Naive B cell (primary cell): ENCODE results near the gene RBM3. TPM values are rescaled to one million over a fixed set of nuclear protein-coding genes. Genes with fewer than 3 reads are reported as not detected.
A peak's percentile ranks its signal among the peaks of the same experiment; 100 is the strongest.

Experiments used
- ATAC-seq, 2 donors: fragments of 150-1000 bp; cut with Tn5 transposase; 2 replicates each; pipeline ENCODE4 v1.10.0; 2021; ENCODE audit warnings: low read depth in 2 of 2, mild to moderate bottlenecking in 2 of 2, moderate library complexity in 2 of 2
- DNase-seq: peaks from one replicate; pipeline ENCODE4 v3.0.0; 2022
- H3K27ac Mint-ChIP-seq, 6 donors: one replicate each; pipeline ENCODE4 v1.8.0; 2020 to 2022; ENCODE audit warnings: mild to moderate bottlenecking in 6 of 6, mixed read lengths in 6 of 6, moderate library complexity in 5 of 6, inconsistent platforms in 2 of 6
- H3K27me3 Mint-ChIP-seq, 3 donors: one replicate each; pipeline ENCODE4 v1.8.0; 2021 to 2022; ENCODE audit warnings: mixed read lengths in 3 of 3, mild to moderate bottlenecking in 1 of 3
- H3K36me3 Mint-ChIP-seq, 2 donors: one replicate each; pipeline ENCODE4 v1.8.0; 2020 to 2022; ENCODE audit warnings: mixed read lengths in 2 of 2, inconsistent platforms in 1 of 2, mild to moderate bottlenecking in 1 of 2
- H3K4me1 Mint-ChIP-seq, 3 donors: one replicate each; pipeline ENCODE4 v1.8.0; 2020 to 2022; ENCODE audit warnings: mixed read lengths in 3 of 3, inconsistent platforms in 1 of 3, mild to moderate bottlenecking in 1 of 3, moderate library complexity in 1 of 3
- H3K4me3 Mint-ChIP-seq, 8 donors: one replicate each; pipeline ENCODE4 v1.8.0; 2020 to 2022; ENCODE audit warnings: mild to moderate bottlenecking in 8 of 8, mixed read lengths in 8 of 8, moderate library complexity in 8 of 8, inconsistent platforms in 2 of 8
- H3K9me3 Mint-ChIP-seq, 7 donors: one replicate each; pipeline ENCODE4 v1.8.0; 2020 to 2022; ENCODE audit warnings: mixed read lengths in 7 of 7, mild to moderate bottlenecking in 5 of 7, inconsistent platforms in 2 of 7, moderate library complexity in 1 of 7
- polyA plus RNA-seq, 6 donors: library from polyadenylated mRNA; unstranded; fragments of 300-500 nt; fragmentation: Illumina TruSeq; gene quantifications; one replicate each; pipeline ENCODE4 v1.2.3, GENCODE V29; 2021; ENCODE audit warnings: low read depth in 6 of 6

Gene RBM3
- polyA plus RNA-seq, 6 donors from 2014 or later, result 231 to 340 (median 264) TPM

DNA sequence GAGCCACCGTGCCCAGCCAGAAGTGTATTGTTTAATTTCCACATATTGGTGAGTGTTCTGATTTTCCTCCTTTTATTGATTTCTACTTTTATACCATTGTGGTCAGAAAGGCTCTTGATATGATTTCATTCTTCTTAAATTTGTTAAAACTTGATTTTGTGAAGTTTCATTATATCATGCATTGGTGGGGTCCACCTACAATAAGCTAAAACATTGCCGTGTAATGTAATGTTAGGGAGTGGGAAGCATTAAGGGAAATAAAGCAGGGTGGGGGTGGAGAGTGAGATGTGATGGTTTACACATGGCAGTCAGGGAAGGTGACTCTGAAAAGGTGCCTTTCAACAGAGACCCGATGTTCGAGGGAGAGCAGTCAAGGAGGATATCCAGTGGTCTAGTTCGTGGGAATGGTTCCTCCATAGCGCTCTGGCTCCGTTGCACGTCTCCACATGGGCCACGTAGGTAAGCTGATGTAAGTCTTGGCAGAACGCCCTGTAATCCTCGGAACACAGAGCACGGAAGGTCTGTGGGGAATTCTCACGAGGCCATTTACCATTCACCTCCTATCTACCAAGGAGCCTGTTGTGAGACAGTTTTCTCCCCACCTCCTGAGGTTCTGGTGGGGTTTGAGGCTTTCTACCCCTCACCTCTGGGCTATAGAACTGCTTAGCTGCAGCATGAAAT lies 15.3 kb downstream of the RBM3 start:
- Mint-ChIP-seq H3K36me3 (no peaks in the 10 kb centered on the region), H3K4me3 (no peak overlapping the region), H3K27me3 (peaks cover 0 to 3% (median 0%) of the 10 kb centered on the region in 3 donors), H3K9me3 (peaks cover 0 to 2% (median 0%) of the 10 kb centered on the region in 7 donors), H3K4me1 (no peaks in the 10 kb centered on the region), H3K27ac (no peak overlapping the region)
- no peak for DNase-seq
- ATAC-seq, result no peak

- DNase-seq, result no peak
- ATAC-seq, result no peak
- peaks cover 0 to 3% (median 0%) of the 10 kb centered on the region in 3 donors for H3K27me3 Mint-ChIP-seq
- peak overlapping the region in 1 of 6 donors; percentile 60 for H3K27ac Mint-ChIP-seq
- H3K36me3 Mint-ChIP-seq, result no peaks in the 10 kb centered on the region
- H3K4me1 Mint-ChIP-seq, result no peaks in the 10 kb centered on the region
- no peak overlapping the region for H3K4me3 Mint-ChIP-seq
- peaks cover 0 to 2% (median 0%) of the 10 kb centered on the region in 7 donors for H3K9me3 Mint-ChIP-seq
These were observed 16.2 kb downstream of the RBM3 start for GRCh38 chrX:48590203-48591103.

DNA sequence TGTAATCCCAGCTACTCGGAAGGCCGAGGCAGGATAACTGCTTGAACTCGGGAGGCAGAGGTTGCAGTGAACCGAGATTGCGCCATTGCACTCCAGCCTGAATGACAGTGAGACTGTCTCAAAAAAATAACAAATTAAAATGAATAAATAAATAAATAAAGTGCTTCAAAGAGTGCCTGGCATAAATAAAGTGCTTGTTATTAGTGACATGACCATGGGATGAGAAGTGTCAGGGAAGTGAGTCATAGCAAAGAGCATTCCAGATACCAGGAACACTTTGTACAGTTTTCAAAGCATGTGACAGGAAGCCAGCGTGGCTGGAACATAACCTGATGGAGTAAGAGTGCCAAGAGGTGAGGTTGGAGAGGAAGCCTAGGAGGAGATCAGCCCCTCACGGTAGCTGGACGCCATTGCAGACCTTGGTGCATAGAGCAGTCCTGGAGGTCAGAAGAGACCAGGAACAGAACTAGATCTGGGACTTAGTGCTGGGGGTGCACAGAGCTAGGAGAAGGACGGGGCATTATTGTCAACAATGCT lies 17.0 kb downstream of the RBM3 start:
- Mint-ChIP-seq H3K4me3 (peak overlapping the region in 1 of 8 donors; percentile 30), H3K9me3 (no peaks in the 10 kb centered on the region), H3K27me3 (peaks cover 0 to 3% (median 0%) of the 10 kb centered on the region in 3 donors), H3K27ac (no peak overlapping the region), H3K36me3 (no peaks in the 10 kb centered on the region), H3K4me1 (no peaks in the 10 kb centered on the region)
- ATAC-seq (no peak), DNase-seq (no peak)

DNA sequence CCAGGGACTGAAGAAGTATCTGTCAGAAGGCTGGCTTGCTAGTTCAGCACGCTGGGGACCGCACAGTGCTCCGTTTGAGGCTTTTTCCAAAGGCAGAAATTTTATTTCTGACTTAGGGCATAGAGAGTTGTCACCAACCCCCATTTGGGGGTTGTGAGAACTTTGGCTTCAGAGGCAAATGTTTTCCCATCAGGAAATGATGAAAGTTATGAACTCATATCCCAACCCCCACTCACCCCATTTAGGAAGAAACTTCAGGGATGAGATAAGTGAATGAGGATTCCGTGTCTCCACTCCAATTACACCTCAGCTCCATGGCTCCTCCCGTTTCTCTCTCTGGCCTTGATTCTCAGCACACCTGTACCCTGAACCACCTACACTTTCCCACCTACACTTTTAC lies 18.7 kb downstream of the RBM3 start:
- peaks cover 0 to 9% of the 10 kb centered on the region in 2 donors for H3K36me3 Mint-ChIP-seq
- ATAC-seq (no peak), DNase-seq (no peak)
- H3K9me3 Mint-ChIP-seq, result peaks cover 0 to 6% (median 0%) of the 10 kb centered on the region in 7 donors
- no peak overlapping the region for H3K27ac Mint-ChIP-seq
- H3K4me1 Mint-ChIP-seq, result peaks cover 8 to 10% (median 9%) of the 10 kb centered on the region in 3 donors
- peaks cover 0 to 3% (median 0%) of the 10 kb centered on the region in 3 donors for H3K27me3 Mint-ChIP-seq
- H3K4me3 Mint-ChIP-seq, result no peak overlapping the region

DNA sequence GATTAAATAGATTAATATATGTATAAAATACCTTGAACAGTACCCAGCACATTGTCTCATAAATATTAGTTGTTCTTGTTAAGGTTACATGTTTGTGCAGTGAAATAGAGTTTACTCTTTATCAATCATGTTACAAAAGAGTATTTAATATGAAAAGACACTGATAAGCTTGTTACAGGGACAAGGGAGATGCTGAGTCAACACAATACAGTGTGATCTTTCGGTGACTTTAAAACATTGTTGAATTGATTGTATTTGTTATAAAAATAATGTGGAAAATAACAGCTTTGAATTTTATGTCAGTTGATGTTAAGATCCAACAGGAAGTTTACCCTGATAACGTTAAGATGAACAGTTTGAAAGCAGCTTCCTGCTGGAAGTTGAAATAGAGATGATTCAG lies 21.6 kb downstream of the RBM3 start:
- H3K9me3 Mint-ChIP-seq, result peaks cover 0 to 6% (median 0%) of the 10 kb centered on the region in 7 donors
- no peak for ATAC-seq
- H3K4me3 Mint-ChIP-seq, result no peak overlapping the region

GRCh38 chrX:48597353-48598264 lies 23.3 kb downstream of the RBM3 start, which contains the start of gene WDR13:
Gene WDR13 (plus strand): TSS chrX:48597492. CDS start chrX:48597997, 505 bp downstream.
- Mint-ChIP-seq H3K4me3 (peak within 1 kb of the TSS; percentile 94 to 100 (median 98)), H3K27me3 (no peaks in the 10 kb centered on the region), H3K9me3 (peaks cover 0 to 6% (median 0%) of the 10 kb centered on the region in 7 donors), H3K4me1 (peaks cover 12 to 18% (median 17%) of the 10 kb centered on the region in 3 donors), H3K27ac (peak within 1 kb of the TSS; percentile 99 to 100 (median 100)), H3K36me3 (peaks cover 0 to 9% of the 10 kb centered on the region in 2 donors)
- ATAC-seq (peak; percentile 82 to 84), DNase-seq (peak; percentile 84)

More for the DNA sequence above, 21.6 kb downstream of the RBM3 start:
- Mint-ChIP-seq H3K4me1 (peaks cover 12 to 18% (median 17%) of the 10 kb centered on the region in 3 donors), H3K27me3 (peaks cover 0 to 3% (median 0%) of the 10 kb centered on the region in 3 donors), H3K36me3 (peaks cover 0 to 9% of the 10 kb centered on the region in 2 donors), H3K27ac (no peak overlapping the region)
- DNase-seq, result no peak

- Mint-ChIP-seq H3K9me3 (peaks cover 0 to 6% (median 0%) of the 10 kb centered on the region in 7 donors), H3K27me3 (no peaks in the 10 kb centered on the region), H3K36me3 (peaks cover 0 to 9% of the 10 kb centered on the region in 2 donors), H3K27ac (peak overlapping the region in 1 of 6 donors; percentile 99), H3K4me1 (peaks cover 12 to 18% (median 17%) of the 10 kb centered on the region in 3 donors), H3K4me3 (peak overlapping the region in 7 of 8 donors; percentile 94 to 98 (median 98))
- DNase-seq (no peak), ATAC-seq (no peak)
These were observed 24.3 kb downstream of the RBM3 start for GRCh38 chrX:48598614-48599013.

DNA sequence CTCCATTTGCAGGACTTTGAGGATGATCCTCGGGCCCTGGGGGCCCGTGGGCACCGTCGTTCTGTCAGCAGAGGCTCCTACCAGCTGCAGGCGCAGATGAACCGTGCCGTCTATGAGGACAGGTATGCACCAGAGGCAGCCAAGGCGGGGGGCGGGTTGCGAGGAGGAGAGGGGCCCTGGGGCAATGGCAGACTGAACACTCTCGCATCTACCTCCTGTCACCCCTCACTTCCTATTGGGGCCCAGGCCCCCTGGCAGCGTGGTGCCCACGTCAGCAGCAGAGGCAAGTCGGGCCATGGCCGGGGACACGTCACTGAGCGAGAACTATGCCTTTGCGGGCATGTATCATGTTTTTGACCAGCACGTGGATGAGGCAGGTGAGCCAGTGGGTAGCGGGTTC lies 25.1 kb downstream of the RBM3 start:
- Mint-ChIP-seq H3K27ac (no peak overlapping the region), H3K9me3 (peaks cover 0 to 6% (median 0%) of the 10 kb centered on the region in 7 donors), H3K4me1 (peaks cover 12 to 18% (median 17%) of the 10 kb centered on the region in 3 donors), H3K36me3 (peaks cover 0 to 9% of the 10 kb centered on the region in 2 donors), H3K27me3 (no peaks in the 10 kb centered on the region), H3K4me3 (no peak overlapping the region)
- ATAC-seq (no peak), DNase-seq (no peak)

DNA sequence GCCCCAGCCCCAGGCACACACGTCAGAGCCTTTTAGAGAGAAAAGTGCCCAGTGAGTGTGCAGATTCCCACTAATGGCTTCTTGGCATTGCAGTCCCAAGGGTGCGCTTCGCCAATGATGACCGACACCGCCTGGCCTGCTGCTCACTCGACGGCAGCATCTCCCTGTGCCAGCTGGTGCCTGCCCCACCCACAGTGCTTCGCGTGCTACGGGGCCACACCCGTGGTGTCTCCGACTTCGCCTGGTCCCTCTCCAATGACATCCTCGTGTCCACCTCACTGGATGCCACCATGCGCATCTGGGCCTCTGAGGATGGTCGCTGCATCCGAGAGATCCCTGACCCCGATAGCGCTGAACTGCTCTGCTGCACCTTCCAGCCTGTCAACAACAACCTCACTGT lies 25.9 kb downstream of the RBM3 start:
- H3K9me3 Mint-ChIP-seq, result peaks cover 0 to 6% (median 0%) of the 10 kb centered on the region in 7 donors
- H3K4me3 Mint-ChIP-seq, result no peak overlapping the region
- ATAC-seq (no peak), DNase-seq (no peak)
- H3K27ac Mint-ChIP-seq, result no peak overlapping the region
- peaks cover 12 to 18% (median 17%) of the 10 kb centered on the region in 3 donors for H3K4me1 Mint-ChIP-seq
- peaks cover 0 to 9% of the 10 kb centered on the region in 2 donors for H3K36me3 Mint-ChIP-seq
- H3K27me3 Mint-ChIP-seq, result no peaks in the 10 kb centered on the region

GRCh38 chrX:48601741-48602394 lies 27.6 kb downstream of the RBM3 start:
- Mint-ChIP-seq H3K27ac (no peak overlapping the region), H3K4me3 (no peak overlapping the region), H3K27me3 (no peaks in the 10 kb centered on the region), H3K36me3 (peaks cover 0 to 9% of the 10 kb centered on the region in 2 donors), H3K9me3 (peaks cover 0 to 6% (median 0%) of the 10 kb centered on the region in 7 donors), H3K4me1 (peaks cover 12 to 18% (median 16%) of the 10 kb centered on the region in 3 donors)
- DNase-seq (no peak), ATAC-seq (no peak)

DNA sequence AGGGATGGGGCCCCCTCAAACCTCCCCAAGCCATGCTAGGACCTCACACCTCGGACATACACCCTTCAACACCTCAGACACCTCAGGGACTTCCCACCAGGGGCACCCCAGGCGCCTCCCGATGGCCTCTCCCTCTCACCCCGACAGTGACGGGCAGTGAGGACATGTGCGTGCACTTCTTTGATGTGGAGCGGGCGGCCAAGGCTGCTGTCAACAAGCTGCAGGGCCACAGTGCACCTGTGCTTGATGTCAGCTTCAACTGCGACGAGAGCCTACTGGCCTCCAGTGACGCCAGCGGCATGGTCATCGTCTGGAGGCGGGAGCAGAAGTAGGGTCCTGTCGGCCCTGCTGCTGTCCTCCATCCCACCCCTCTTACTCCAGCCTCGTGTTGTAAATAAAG lies 30.4 kb downstream of the RBM3 start:
- Mint-ChIP-seq H3K4me3 (no peak overlapping the region), H3K27ac (no peak overlapping the region), H3K36me3 (no peaks in the 10 kb centered on the region), H3K4me1 (no peaks in the 10 kb centered on the region), H3K9me3 (peaks cover 0 to 4% (median 0%) of the 10 kb centered on the region in 7 donors), H3K27me3 (no peaks in the 10 kb centered on the region)
- ATAC-seq (no peak), DNase-seq (no peak)

- H3K9me3 Mint-ChIP-seq, result peaks cover 0 to 4% (median 0%) of the 10 kb centered on the region in 7 donors
- ATAC-seq (no peak), DNase-seq (no peak)
- H3K4me1 Mint-ChIP-seq, result no peaks in the 10 kb centered on the region
- no peaks in the 10 kb centered on the region for H3K27me3 Mint-ChIP-seq
- no peak overlapping the region for H3K4me3 Mint-ChIP-seq
- H3K36me3 Mint-ChIP-seq, result no peaks in the 10 kb centered on the region
- no peak overlapping the region for H3K27ac Mint-ChIP-seq
These were observed 31.8 kb downstream of the RBM3 start for GRCh38 chrX:48606091-48606490.
